Fibroblast of the aortic adventitia (primary cell): Measurements from ENCODE around the gene OPCML. TPM values are rescaled to one million over a fixed set of nuclear protein-coding genes. Genes with fewer than 3 reads are reported as not detected.

ENCODE experiments used
- DNase-seq: peaks from one replicate; pipeline ENCODE4 v3.0.0-alpha.2; 2010; ENCODE audit warnings: low read depth
- H3K4me3 ChIP-seq: 2 replicates; pipeline ENCODE4 v1.5.1; 2011; ENCODE audit warnings: low read depth, mild to moderate bottlenecking, control low read depth, low read length, moderate library complexity
- CTCF ChIP-seq: IDR thresholded peaks from 2 replicates; pipeline ENCODE4 v1.5.1; 2011; ENCODE audit warnings: mild to moderate bottlenecking, low read length, control low read depth, inconsistent platforms; ENCODE audit not compliant: insufficient read depth
- total RNA-seq: library from RNA; depleted of rRNA; stranded (reverse); fragments of >200 nt; gene quantifications from 2 replicates; pipeline ENCODE4 v1.2.3, GENCODE V29; 2012; ENCODE audit warnings: low replicate concordance

OPCML gene
- total RNA-seq, 1 donor = 0.18 TPM

- DNase-seq = no peak
- TF ChIP-seq CTCF = no peak
- H3K4me3 ChIP-seq = no peak overlapping the region
Measured at GRCh38 chr11:133104009-133104744, 428.1 kb downstream of the OPCML start.

- DNase-seq = no peak
- no peak overlapping the region for H3K4me3 ChIP-seq
- no peak for TF ChIP-seq CTCF
Measured at GRCh38 chr11:133096981-133097380, 435.3 kb downstream of the OPCML start.

GRCh38 chr11:133086518-133086917, 445.8 kb downstream of the OPCML start:
- TF ChIP-seq CTCF = no peak
- DNase-seq = no peak
- H3K4me3 ChIP-seq = no peak overlapping the region

GRCh38 chr11:133082841-133083488, 449.3 kb downstream of the OPCML start:
- DNase-seq = no peak
- TF ChIP-seq CTCF = no peak
- H3K4me3 ChIP-seq = no peak overlapping the region

GRCh38 chr11:133082453-133082781, 449.9 kb downstream of the OPCML start:
- H3K4me3 ChIP-seq = no peak overlapping the region
- DNase-seq = no peak
- TF ChIP-seq CTCF = no peak

- no peak overlapping the region for H3K4me3 ChIP-seq
- DNase-seq = no peak
- no peak for TF ChIP-seq CTCF
Measured at GRCh38 chr11:133081730-133082452, 450.4 kb downstream of the OPCML start.
